Stimulated activated CD8-positive, alpha-beta memory T cell treated with anti-CD3 and anti-CD28 coated beads, Interleukin-4, amount 100 ng/mL, for 1 hour (primary cell): ENCODE measurements around the gene ANO10.

ENCODE experiments used
- DNase-seq, 2 donors: peaks; one replicate each; pipeline ENCODE4 v3.0.0-alpha.2; 2020; ENCODE audit warnings: low read depth in 2 of 2, low spot score in 1 of 2

The ANO10 gene

DNA sequence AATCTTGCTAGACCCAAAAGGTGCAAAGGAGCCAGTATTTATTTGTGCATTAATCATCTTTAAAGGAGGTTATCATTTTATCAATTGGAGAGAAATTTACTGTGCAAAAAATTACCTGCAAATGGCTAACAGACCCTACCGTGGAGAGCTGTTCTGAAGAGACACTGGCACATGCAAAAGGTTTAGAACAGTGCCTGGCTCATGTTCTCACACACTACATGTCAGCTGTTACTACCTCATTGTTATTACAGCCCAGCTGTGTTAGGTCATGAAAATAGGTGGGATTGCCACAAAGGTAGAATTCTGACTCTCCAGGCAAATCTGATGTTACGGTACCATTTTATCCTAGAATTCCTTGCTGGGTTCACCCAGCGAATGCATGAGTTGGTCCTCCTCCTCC is 198.2 kb downstream of the ANO10 start:
- DNase-seq = no peak

DNA sequence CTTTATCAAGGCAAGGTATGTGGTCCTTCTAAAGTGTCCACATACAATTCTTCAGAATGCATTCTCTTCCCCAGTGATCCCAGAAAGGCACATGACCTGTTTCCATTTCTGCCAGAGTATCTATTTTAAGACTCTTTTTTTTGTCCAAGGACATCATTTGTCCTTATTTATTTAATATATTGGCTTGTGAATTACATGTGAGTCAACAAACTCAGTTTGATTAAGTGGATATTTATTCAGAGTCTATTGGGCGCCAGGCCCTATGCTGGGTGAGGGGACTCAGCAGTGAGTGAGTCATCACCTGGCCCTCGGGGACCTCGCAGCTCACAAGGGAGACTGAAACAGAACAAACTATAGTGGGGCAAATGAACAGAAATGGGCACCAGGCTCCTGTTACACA is 198.7 kb downstream of the ANO10 start:
- DNase-seq = no peak

DNA sequence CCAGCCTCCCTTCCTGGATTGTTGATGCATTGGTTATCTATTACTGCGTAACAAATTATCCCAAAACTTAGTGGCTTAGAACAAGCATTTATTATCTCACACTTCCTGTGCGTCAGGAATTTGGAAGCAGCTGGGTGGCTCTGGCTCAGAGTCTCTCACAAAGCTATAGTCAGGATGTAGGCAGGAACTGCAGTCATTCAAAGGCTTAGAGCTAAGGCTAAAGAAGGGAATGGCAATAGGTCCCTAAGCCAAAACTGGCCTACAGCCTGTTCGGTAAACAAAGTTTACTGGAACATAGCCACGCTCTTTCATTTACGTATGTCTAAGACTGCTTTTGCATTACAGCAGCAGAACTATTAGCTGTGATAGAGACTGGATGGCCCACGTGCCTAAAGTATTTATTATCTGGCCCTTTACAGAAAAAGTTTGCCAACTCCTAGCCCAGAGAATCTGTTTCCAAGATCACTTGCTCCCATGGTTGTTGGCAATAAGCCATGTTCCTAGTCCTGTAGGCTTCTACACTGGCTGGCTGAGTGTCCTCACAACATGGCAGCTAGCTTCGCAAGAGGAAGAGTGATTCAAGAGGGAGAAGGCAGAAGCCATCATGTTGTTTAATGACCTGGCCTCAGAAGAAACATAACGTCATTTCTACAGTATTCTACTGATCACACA is 203.1 kb downstream of the ANO10 start:
- no peak for DNase-seq

DNA sequence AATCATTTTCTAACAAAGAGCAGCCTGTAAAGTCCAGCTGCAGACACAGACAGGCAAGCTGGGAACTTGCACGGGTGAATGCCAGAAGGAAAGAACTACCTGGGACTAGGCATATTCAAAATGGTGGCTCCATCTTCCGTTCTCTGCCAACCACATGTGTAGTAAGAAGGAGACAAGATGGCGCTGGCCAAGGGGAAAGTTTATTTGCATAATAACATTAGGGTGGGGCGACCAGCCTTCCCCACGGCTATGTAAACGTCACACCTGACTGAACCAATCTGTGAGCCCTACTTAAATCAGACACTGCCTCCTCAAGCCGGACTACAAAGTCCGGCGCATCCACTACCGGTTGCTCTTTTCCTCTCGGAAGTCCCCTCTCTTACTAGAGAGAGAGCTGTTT is 204.7 kb downstream of the ANO10 start:
- no peak for DNase-seq

DNA sequence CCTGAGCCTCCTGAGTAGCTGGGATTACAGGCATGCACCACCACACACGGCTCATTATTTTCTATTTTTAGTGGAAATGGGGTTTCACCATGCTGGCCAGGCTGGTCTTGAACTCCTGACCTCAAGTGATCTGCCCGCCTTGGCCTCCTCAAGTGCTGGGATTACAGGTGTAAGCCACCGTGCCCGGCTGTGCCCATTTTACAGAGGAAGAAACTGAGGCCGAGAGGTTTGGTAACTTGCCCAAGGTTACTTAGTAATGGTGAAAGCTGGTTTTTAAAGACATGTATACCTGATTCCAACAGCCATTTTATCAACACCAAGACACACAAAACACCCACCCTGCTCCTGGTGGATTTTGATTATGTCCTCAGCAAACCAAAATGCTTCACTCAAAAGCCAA is 206.7 kb downstream of the ANO10 start:
- DNase-seq = no peak

DNA sequence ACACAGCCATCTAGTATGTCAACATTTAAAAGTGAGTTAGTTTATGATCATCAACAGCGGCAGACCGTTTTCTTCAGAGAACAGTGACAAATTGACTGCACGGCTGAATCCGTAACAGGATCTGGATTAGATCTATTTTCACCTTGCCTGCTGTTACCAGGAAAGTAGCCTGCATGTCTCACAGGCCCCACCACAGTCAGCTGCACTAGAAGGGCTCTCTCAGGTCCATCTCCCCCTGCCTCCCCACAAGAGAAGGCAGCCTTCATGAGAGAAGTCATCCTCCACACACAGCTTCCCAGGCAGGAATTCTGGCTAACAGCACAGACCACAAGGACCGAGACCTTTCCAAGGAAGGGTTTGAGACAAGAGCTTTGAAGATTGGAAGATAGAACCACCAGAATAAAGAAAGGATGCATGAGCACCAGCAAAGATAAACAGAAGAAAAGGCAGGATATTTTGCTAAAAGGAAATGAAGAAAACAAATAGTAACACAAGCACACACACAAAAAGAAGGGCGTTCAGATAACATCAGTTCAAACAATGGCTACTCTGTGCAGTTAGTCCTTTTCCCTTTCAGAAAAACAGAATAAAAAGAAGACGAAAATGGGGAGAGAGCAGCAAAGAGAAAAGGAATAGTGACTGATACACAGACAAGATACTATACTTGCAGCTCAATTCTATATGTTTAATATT is 208.0 kb downstream of the ANO10 start:
- no peak for DNase-seq

DNA sequence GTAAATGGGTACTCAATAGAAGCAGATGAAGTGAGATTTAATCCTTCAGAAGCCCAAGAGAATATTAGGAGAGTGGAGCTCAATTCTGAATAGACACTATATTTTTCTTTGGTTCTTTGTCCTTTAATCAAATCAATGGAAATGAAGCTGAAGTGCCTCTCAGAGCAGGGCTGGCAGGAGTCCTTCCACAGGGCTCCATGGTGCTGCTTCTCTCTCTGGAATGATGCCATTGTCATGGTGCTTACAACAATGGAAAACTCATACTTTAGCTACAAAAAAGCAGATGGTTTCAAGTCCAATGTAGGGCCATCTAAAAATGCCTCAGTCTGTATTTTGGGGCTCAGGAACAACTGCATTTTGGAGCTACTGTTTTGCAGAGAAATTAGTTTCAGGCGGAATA is 210.4 kb downstream of the ANO10 start:
- no peak for DNase-seq

DNA sequence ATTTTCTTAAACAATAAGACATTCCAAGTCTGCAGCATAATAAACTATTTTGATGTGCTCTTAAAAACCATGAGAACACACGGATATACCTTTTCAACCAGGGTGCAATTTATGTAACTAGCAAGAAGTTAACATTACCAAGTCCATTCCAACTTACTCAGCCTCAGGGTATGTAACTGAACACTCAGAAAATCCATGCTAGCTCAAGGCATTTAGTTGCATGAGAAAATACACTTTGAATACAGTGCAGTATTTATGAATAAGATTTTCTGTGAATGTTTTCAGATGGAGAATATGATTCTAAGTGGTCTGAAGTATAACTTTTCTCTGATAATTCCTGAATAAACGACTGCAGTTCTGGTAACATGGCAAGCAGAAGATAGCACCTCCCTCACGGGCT is 211.2 kb downstream of the ANO10 start:
- no peak for DNase-seq

DNA sequence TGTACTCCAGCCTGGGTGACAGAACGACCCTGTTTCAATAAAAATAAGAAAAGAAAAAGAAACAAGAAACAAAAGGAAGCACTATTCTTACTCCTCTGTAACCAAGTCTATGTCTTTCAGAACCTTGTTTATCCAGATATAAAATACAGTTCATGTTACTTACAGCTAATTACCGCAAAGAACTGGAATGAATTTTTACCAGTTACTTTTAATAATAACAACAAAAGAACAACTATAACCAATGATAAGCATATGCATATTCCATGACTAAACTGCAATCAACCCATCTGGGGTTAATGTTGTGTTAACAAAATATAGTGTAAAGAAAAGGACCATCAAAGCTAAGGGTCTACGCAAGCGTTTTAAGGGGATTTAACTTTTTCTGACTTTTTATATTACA is 212.3 kb downstream of the ANO10 start:
- DNase-seq = no peak

DNA sequence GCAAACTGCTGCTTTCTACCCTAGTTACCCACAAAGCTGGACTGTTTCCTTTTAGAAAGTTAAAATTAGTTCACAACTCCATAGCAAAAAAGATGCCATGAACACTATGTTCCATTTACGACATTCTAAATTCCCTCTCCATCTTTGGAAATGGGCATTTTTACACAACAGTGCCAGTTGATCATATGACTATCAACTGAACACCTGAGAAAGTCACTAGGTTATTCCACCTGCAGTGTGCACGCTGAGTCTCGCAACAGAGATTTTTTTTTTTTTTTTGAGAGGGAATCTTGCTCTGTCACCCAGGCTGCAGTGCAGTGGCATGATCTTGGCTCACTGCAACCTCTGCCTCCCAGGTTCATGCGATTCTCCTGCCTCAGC is 215.2 kb downstream of the ANO10 start:
- DNase-seq = no peak

DNA sequence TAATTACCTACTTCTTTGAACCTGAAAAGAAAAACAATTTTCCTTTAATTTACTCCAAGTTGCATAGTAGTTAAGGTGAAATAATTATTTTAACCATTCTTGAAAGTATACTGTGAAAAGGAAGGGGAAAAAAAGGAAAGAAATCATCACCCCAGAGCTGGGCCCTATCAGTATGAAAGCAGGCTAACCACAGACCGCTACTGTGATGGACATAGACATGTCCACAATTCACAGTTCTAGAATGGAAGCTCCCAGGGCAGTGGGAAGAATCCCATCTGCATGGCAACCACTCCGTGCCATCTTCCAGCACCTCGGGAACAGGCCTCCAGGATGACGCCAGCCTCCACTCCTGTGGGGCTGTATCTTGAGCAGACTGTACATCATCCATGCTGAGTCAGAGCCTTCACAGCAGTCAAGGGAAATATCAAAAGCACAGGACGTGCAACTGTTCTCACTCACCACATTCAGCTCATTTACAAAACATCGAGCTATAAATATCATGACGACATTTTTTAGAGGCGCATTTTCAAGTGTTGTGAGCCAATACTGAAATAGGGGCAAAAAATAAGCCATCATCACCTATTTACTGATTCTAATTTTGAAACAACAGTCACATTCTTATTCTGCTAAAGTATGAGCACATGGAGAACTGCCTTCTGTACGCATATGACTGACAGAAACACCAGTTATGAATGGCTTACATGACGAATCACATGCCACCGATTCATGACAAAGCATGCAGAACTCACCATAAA is 215.7 kb downstream of the ANO10 start:
- DNase-seq = no peak

DNA sequence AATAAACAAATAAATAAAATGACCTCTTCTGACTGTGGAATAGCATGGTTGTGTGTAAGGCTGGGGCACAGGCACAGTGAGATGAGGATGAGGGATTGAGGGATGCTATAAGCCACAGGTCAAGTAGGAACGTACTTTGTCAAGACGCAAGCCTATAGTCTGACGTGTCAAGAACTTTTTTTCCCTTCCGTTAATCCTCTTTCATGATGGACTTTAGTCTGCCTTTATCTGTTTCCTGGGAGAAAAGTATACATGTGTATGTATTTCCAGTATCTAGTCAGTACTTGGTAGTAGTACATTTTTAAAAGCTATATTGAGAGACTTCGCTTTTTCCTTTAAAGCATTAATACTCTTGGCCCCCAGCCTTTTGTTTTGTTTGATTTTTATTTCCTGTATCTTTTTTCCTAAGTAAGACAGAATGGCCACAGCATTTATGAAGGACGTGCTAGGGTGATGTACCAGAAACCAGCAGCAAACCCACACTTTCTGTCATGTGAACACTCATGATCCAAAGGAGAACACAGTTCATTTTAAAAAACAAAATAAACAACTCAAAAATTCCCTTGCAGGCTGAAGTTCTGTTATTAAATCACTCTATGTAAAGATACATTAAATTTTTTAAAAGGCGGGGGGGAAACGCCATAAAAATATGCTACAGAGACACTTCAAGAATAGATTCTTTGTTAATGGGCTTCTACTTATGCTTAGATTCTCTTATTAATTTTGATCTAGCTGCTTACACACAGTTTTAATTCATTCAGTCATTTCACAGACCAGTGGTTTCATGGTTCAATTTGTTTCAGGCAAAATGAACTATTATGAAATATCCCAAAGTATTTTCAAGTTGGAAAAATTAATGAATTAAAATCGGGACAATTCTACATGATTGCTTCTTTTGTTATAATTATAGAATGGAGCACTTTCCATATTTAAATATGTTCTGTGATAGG is 220.8 kb downstream of the ANO10 start:
- no peak for DNase-seq

DNA sequence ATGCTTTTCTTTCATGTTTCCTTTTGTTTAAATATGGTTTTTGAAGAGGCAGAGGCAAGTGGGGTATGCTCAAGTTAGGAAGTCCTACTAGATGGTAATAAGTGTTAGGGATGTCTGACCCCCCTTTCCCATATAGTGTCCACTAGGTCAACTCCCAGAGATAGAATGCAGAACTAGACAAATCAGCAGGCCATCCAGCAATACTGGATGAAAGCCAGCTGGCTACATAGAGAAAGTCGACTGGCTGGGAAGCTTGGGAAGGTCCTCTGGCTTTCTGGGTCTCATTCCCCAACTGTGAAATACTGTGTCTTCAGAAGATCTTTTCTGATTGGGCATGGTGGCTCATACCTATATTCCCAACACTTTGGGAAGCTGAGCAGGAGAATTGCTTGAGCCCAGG is 221.6 kb downstream of the ANO10 start:
- DNase-seq = no peak

DNA sequence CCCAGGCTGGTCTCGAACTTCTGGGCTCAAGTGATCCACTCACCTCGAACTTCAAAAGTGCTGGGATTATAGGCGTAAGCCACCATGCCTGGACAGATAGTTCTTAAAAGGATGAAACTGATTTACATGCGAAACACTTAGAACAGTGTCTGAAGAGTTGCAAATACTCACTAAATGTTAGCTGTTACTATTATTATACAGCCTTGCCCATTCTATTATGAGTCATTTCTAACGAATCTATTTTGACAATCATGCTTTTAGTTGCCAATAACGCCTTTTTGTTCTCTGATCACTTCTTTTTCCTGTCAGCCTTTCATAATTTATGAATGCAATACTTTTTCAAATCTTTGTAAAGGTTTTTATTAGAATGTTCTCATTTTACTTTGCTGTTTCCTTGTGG is 222.8 kb downstream of the ANO10 start:
- DNase-seq = no peak

DNA sequence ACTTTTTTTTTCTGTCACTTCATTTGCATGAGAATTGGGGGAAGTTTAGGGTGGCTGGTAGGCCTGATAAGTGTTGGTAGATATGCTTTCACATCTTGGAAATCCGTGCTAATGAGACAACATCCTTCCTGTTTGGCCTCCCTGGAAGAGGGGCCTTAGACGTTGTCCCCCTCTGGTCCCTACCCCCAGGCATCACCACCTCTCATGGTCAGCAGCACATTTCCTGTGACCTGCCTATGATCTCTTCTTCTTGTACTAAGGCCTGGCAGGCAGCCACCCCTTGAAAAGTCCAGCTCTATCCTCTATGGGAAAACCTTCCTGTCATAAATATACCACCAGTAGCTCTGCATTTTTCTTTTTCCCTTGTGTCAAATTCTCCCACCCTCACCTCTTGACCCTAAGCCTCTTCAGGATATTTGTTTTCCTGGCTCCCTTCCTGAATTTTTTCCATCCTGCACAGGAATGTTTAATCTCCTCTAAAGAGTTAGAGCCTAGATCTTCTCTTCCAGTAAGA is 227.7 kb downstream of the ANO10 start:
- no peak for DNase-seq

DNA sequence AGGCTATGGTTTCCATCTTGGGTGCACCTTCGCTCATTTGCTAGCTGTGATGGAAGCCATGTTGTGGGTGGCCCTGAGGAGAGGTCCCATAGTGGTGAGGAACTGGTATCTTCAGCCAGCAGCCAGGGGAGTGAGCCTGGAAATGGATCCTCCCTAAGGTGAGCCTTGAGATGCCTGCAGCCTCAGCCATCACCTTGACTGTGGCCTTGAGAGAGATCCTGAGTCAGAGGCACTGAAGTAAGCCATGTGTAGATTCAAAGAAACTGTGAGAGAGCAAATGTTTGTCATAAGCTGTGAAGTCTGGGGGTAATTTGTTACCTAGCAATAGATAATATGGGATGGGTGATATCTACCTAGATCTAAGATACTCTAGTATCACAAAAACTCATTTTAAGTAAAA is 230.2 kb downstream of the ANO10 start:
- no peak for DNase-seq

DNA sequence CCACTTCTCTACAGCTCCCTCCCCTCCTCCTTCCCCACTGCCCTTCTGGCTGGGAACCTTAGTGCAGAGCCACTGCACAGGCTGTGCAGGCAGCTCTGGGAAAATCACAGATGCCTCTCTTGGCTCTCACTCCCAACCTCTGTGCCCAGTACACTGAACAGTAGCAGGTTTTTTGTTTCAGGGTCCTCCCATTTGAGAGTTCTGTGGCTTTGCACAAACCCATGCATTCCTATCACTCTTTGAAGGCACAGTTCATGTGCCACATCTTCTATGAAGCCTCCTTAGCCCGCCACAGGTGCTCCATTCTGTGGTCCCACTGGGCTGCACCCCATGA is 231.6 kb downstream of the ANO10 start:
- no peak for DNase-seq

DNA sequence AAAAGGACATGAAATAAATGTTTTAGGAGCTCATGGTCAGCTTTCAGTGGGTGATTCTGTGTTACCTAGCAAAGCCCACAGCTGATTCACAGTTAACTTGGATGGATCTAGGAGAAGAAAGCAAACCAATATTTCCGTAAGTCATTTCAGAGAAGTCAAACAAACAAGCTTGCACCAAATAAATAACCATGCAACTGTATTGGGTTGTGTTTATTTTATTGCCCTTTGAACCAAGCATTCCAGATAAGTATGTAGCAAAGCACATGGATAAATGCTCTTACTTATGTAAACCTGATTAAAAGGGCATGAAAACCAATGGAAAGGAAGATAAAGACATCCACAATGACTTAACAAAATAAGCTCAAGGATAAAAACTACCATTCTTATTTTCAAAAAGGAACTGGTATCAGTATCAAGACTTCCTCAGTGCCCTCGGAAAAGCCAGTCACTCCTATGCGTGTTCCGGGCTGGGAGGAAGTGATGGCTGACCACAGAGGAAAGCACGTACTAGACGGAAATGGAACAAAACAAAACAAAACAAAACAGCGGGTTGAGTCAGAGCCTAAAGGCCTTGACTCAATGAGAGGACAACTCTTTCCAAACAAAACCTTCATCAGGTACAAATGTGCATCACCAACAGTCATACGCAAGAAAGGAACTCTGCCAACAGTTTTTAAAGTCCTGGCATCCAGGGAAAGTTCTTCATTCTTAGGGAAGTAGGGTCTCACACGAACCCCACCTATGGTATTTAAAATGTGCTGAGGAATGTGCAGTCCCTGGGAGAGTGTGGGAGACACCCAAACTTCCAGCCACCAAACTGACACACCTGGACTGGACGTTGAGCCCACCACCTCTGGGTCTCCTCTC is 232.2 kb downstream of the ANO10 start:
- DNase-seq = peak; percentile 36 to 53

DNA sequence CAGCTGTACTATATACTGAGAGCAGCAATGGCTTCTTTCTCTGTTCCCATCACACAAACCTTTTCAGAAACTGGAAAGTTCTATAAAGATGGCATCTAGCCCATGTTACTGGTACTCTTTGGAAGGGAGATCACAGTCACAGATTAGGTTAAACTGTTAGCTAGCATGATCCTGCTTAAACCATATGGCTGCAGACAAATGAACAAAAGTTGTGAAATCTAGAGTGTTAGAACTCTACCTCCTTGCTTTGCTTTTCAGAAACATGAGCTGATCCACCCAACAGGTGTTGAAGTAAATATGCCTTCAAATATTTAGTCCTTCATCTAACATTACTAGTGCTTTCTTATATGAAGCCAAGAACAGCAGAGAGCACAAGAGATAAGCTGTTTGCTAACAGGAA is 232.9 kb downstream of the ANO10 start:
- DNase-seq = no peak

DNA sequence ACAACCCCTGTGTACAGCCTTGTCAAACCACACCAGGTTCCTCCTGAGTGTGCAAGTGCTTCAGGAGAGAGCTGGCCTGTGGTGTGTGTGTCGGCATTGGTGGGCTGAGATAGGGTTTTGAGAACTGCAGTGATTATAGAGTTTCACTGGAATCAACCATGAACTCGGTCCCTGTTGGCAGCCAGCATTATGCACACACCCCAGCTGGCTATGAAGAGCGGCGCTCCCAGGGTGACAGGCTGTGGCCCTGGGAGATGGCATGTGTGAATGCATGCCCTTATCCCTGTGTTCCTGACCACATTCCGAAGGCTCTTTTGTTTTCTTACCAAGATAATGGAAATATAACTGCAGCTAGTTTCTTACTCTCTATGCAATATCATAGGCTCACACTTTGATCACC is 233.6 kb downstream of the ANO10 start:
- DNase-seq = no peak
